ENCODE results near the gene NOS1AP. TPM values are rescaled to one million over a fixed set of nuclear protein-coding genes. Genes with fewer than 3 reads are reported as not detected.

The NOS1AP gene
- total and polyA plus RNA-seq, 2 donors from 2014 or later: 0.47 to 10.7 TPM

DNA sequence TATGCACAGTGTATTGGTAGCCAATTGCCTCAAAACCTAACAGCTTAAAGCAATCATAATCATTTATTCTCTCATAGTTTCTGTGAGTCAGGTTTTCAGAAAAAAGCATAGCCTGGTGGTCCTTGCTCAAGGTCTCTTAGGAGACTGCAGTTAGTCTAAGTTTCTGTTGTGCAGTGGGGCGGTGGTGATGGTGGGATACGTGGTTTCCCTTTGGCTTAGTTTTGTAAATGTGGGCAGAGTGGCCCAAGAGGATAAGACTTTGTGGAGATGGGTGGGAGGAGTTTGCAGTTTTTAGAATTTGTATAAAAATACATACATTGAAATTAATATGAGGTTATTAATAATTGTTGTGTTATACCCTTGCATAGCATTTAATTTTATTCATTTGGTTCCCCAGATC is 68.6 kb downstream of the NOS1AP start:
- Histone ChIP-seq H3K36me3 (ENCODE audit: control insufficient read depth in 2 of 3, insufficient read depth in 3 of 3, low read length in 3 of 3) (no peaks in the 10 kb centered on the region), H3K9ac (ENCODE audit: low read length in 3 of 3) (no peak overlapping the region), H3K4me1 (ENCODE audit: control insufficient read depth in 2 of 3, insufficient read depth in 2 of 3, low read depth in 1 of 3, low read length in 3 of 3) (peaks cover 0 to 6% (median 3%) of the 10 kb centered on the region in 3 donors), H3K9me3 (ENCODE audit: control insufficient read depth in 2 of 3, insufficient read depth in 1 of 3, low read length in 3 of 3) (no peaks in the 10 kb centered on the region), H3K27ac (ENCODE audit: low read depth in 2 of 2, low read length in 2 of 2) (no peak overlapping the region), H3K27me3 (ENCODE audit: control insufficient read depth, insufficient read depth, low read length) (no peaks in the 10 kb centered on the region), H3K4me3 (ENCODE audit: low read length in 3 of 3) (no peak overlapping the region)
- no peak for DNase-seq
- intact Hi-C loops (cut with DNase I): no loop called here
- TF ChIP-seq, protein P1, sequence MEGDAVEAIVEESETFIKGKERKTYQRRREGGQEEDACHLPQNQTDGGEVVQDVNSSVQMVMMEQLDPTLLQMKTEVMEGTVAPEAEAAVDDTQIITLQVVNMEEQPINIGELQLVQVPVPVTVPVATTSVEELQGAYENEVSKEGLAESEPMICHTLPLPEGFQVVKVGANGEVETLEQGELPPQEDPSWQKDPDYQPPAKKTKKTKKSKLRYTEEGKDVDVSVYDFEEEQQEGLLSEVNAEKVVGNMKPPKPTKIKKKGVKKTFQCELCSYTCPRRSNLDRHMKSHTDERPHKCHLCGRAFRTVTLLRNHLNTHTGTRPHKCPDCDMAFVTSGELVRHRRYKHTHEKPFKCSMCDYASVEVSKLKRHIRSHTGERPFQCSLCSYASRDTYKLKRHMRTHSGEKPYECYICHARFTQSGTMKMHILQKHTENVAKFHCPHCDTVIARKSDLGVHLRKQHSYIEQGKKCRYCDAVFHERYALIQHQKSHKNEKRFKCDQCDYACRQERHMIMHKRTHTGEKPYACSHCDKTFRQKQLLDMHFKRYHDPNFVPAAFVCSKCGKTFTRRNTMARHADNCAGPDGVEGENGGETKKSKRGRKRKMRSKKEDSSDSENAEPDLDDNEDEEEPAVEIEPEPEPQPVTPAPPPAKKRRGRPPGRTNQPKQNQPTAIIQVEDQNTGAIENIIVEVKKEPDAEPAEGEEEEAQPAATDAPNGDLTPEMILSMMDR (IDR thresholded peaks at IDR 0.05; ENCODE audit: borderline replicate concordance, extremely low read depth, insufficient read depth): no peak
- no peak for FAIRE-seq

DNA sequence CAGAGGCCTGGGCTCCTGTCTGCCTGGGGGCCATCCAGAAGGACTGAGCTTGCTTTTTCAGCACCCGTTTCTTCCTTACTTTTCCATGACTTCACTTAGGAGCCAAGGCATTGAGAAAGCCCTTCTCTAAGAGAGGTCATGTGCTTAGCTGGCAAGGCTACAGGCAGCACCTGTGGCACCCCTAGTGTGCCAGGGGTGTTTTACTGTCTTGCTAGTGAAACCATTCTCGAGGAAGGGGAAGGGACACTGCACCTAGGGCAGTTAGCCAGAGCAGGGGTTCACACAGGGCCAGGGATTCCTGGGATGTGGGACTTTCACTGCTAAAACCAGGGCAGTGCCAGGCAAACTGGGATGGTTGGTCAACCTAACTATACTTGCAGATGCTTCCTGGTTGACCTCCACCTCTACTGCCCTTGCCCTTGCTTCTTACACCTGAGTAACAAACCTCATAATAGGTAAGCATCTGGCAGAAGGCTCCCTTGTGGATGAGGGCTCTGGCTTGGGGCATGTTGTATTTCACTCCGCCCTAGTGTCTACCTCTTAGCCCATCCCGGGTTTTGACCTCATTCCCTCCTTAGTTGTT is 69.2 kb downstream of the NOS1AP start:
- Histone ChIP-seq H3K4me3 (ENCODE audit: low read length in 3 of 3) (no peak overlapping the region), H3K36me3 (ENCODE audit: control insufficient read depth in 2 of 3, insufficient read depth in 3 of 3, low read length in 3 of 3) (no peaks in the 10 kb centered on the region), H3K27me3 (ENCODE audit: control insufficient read depth, insufficient read depth, low read length) (no peaks in the 10 kb centered on the region), H3K4me1 (ENCODE audit: control insufficient read depth in 2 of 3, insufficient read depth in 2 of 3, low read depth in 1 of 3, low read length in 3 of 3) (peaks cover 0 to 6% (median under 1%) of the 10 kb centered on the region in 3 donors), H3K9ac (ENCODE audit: low read length in 3 of 3) (no peak overlapping the region), H3K27ac (ENCODE audit: low read depth in 2 of 2, low read length in 2 of 2) (no peak overlapping the region), H3K9me3 (ENCODE audit: control insufficient read depth in 2 of 3, insufficient read depth in 1 of 3, low read length in 3 of 3) (no peaks in the 10 kb centered on the region)
- DNase-seq (no peak), FAIRE-seq (no peak)
- intact Hi-C loops (cut with DNase I): no loop called here
- TF ChIP-seq, protein P1 (IDR thresholded peaks at IDR 0.05; ENCODE audit: borderline replicate concordance, extremely low read depth, insufficient read depth): no peak

DNA sequence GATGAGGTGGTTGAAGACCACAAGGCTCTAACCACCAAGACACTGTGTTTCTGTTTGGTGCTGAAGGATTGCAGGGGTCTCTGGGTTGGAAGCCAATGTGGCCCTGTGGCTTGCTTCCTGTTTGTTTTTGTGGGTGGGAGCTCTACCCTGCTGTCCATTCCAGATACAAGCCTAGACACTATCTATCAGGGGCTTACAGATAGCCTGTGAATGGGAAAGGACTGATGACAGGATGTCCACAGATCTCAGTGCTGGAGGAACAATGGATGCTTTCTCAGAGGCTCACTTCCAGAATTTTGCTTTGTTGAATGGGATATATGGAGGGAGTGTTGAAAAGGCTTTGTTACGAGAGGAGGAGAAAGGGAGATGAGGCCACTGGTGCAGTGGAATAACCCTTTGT is 69.7 kb downstream of the NOS1AP start:
- no peaks in the 10 kb centered on the region for H3K9me3 ChIP-seq (ENCODE audit: control insufficient read depth in 2 of 3, insufficient read depth in 1 of 3, low read length in 3 of 3)

More for the DNA sequence above, 69.7 kb downstream of the NOS1AP start:
- Histone ChIP-seq H3K27ac (ENCODE audit: low read depth in 2 of 2, low read length in 2 of 2) (no peak overlapping the region), H3K27me3 (ENCODE audit: control insufficient read depth, insufficient read depth, low read length) (no peaks in the 10 kb centered on the region), H3K4me3 (ENCODE audit: low read length in 3 of 3) (no peak overlapping the region), H3K9ac (ENCODE audit: low read length in 3 of 3) (no peak overlapping the region), H3K36me3 (ENCODE audit: control insufficient read depth in 2 of 3, insufficient read depth in 3 of 3, low read length in 3 of 3) (no peaks in the 10 kb centered on the region), H3K4me1 (ENCODE audit: control insufficient read depth in 2 of 3, insufficient read depth in 2 of 3, low read depth in 1 of 3, low read length in 3 of 3) (peaks cover 0 to 6% (median 0%) of the 10 kb centered on the region in 3 donors)
- intact Hi-C loops (cut with DNase I): no loop called here
- TF ChIP-seq, protein P1 (IDR thresholded peaks at IDR 0.05; ENCODE audit: borderline replicate concordance, extremely low read depth, insufficient read depth): no peak
- no peak for DNase-seq
- no peak for FAIRE-seq
